ENCODE data around the gene NYAP2.

The NYAP2 gene

GRCh38 chr2:225660262-225661131 lies 261.0 kb downstream of the NYAP2 start:
- Histone ChIP-seq H3K4me2 (ENCODE audit: low read length) (no peak overlapping the region), H3K79me2 (ENCODE audit: control insufficient read depth, insufficient read depth, low read length, poor library complexity) (no peaks in the 10 kb centered on the region)

DNA sequence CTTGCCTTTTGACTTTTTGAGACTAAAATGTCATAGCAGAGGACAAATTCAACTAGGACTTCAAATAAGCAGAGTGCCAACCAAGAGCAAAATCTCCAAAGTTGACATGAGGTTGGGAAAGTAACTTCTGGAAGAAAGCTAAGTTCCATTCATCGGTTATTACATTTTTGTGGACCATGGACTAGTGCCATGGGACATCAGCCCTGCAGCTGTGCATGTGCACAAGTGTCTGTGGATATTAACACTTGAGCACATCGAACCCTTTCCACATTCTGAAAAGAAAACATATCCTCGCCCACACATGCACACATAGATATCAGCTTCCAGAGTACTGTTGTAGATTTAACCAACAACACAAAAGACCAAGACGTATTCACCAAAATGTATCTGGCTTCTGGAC lies 262.6 kb downstream of the NYAP2 start:
- Histone ChIP-seq H3K27ac (ENCODE audit: low read depth, low read length) (no peak overlapping the region), H3K14ac (ENCODE audit: low read length) (no peak overlapping the region), H2BK120ac (ENCODE audit: insufficient read depth, low read length, poor library complexity) (no peak overlapping the region), H2AFZ (ENCODE audit: insufficient read depth, low read length, poor library complexity) (no peak overlapping the region), H3K9ac (ENCODE audit: low read length) (no peak overlapping the region), H3K79me2 (ENCODE audit: control insufficient read depth, insufficient read depth, low read length, poor library complexity) (no peaks in the 10 kb centered on the region), H3K27me3 (ENCODE audit: insufficient read depth, low read length) (no peaks in the 10 kb centered on the region), H3K4me3 (ENCODE audit: low read depth, low read length) (no peak overlapping the region), H3K9me3 (ENCODE audit: insufficient read depth, low read depth, low read length) (no peaks in the 10 kb centered on the region), H4K8ac (ENCODE audit: low read depth, low read length) (no peak overlapping the region), H3K79me1 (ENCODE audit: low read length) (no peaks in the 10 kb centered on the region), H3K4me2 (ENCODE audit: low read length) (no peak overlapping the region), H3K36me3 (ENCODE audit: control insufficient read depth in 1 of 2, insufficient read depth in 2 of 2, low read length in 2 of 2) (no peaks in the 10 kb centered on the region), H2BK5ac (ENCODE audit: low read depth, low read length, poor library complexity) (no peak overlapping the region), H4K91ac (ENCODE audit: low read depth, low read length) (no peak overlapping the region), H3K23ac (ENCODE audit: low read length) (no peak overlapping the region), H4K12ac (ENCODE audit: low read depth, low read length) (no peak overlapping the region), H3K4me1 (ENCODE audit: control insufficient read depth in 1 of 2, insufficient read depth in 2 of 2, low read length in 2 of 2) (no peaks in the 10 kb centered on the region), H2BK12ac (ENCODE audit: low read length) (no peak overlapping the region), H3K4ac (ENCODE audit: low read depth, low read length) (no peak overlapping the region), H3K18ac (ENCODE audit: low read length) (no peak overlapping the region), H2AK5ac (ENCODE audit: low read length) (no peak overlapping the region)
- no CpG with 5 or more reads among the region's 4 CpGs for WGBS (ENCODE audit: extremely low coverage, insufficient coverage, insufficient read length)
- DNase-seq = no peak

More at GRCh38 chr2:225660262-225661131, 261.0 kb downstream of the NYAP2 start:
- H2AFZ ChIP-seq (ENCODE audit: insufficient read depth, low read length, poor library complexity) = no peak overlapping the region
- H4K8ac ChIP-seq (ENCODE audit: low read depth, low read length) = no peak overlapping the region
- no peak overlapping the region for H3K14ac ChIP-seq (ENCODE audit: low read length)
- H3K36me3 ChIP-seq (ENCODE audit: control insufficient read depth in 1 of 2, insufficient read depth in 2 of 2, low read length in 2 of 2) = no peaks in the 10 kb centered on the region
- H3K4me1 ChIP-seq (ENCODE audit: control insufficient read depth in 1 of 2, insufficient read depth in 2 of 2, low read length in 2 of 2) = no peaks in the 10 kb centered on the region
- no peaks in the 10 kb centered on the region for H3K27me3 ChIP-seq (ENCODE audit: insufficient read depth, low read length)
- H3K79me1 ChIP-seq (ENCODE audit: low read length) = no peaks in the 10 kb centered on the region
- H2AK5ac ChIP-seq (ENCODE audit: low read length) = no peak overlapping the region
- no CpG with 5 or more reads among the region's 11 CpGs for WGBS (ENCODE audit: extremely low coverage, insufficient coverage, insufficient read length)
- no peak overlapping the region for H3K9ac ChIP-seq (ENCODE audit: low read length)
- no peak overlapping the region for H3K4me3 ChIP-seq (ENCODE audit: low read depth, low read length)
- H2BK120ac ChIP-seq (ENCODE audit: insufficient read depth, low read length, poor library complexity) = no peak overlapping the region
- H4K12ac ChIP-seq (ENCODE audit: low read depth, low read length) = no peak overlapping the region
- H3K4ac ChIP-seq (ENCODE audit: low read depth, low read length) = no peak overlapping the region
- H3K18ac ChIP-seq (ENCODE audit: low read length) = no peak overlapping the region
- H4K91ac ChIP-seq (ENCODE audit: low read depth, low read length) = no peak overlapping the region
- no peak overlapping the region for H2BK12ac ChIP-seq (ENCODE audit: low read length)
- H3K9me3 ChIP-seq (ENCODE audit: insufficient read depth, low read depth, low read length) = no peaks in the 10 kb centered on the region
- H3K27ac ChIP-seq (ENCODE audit: low read depth, low read length) = no peak overlapping the region
- no peak overlapping the region for H2BK5ac ChIP-seq (ENCODE audit: low read depth, low read length, poor library complexity)
- no peak overlapping the region for H3K23ac ChIP-seq (ENCODE audit: low read length)
- DNase-seq = peak; percentile 50 to 84

DNA sequence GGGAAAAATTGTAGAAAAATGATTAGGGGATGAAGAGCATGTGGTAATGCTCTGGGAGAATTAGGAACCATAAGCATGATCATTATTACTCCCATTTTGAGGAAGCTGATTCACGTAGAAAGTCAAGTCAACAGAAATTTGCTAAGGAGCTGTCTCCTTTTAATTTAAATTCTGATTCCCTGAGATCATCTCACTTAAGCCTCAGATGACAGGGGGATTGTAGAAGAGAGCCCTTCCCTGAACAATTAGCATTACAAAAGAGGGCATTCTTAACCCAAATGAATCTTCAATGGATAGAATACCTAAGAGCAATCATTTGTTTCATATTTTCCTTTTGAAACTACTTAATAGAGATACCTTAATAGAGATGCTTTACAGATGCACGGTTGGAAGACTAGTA lies 267.9 kb downstream of the NYAP2 start:
- H3K79me1 ChIP-seq (ENCODE audit: low read length) = no peaks in the 10 kb centered on the region
- H4K8ac ChIP-seq (ENCODE audit: low read depth, low read length) = no peak overlapping the region
- H2BK12ac ChIP-seq (ENCODE audit: low read length) = no peak overlapping the region
- H2AK5ac ChIP-seq (ENCODE audit: low read length) = no peak overlapping the region
- H2BK120ac ChIP-seq (ENCODE audit: insufficient read depth, low read length, poor library complexity) = no peak overlapping the region
- H2BK5ac ChIP-seq (ENCODE audit: low read depth, low read length, poor library complexity) = no peak overlapping the region
- H3K4me2 ChIP-seq (ENCODE audit: low read length) = no peak overlapping the region
- H4K91ac ChIP-seq (ENCODE audit: low read depth, low read length) = no peak overlapping the region
- H3K27me3 ChIP-seq (ENCODE audit: insufficient read depth, low read length) = no peaks in the 10 kb centered on the region
- H3K18ac ChIP-seq (ENCODE audit: low read length) = no peak overlapping the region
- H3K79me2 ChIP-seq (ENCODE audit: control insufficient read depth, insufficient read depth, low read length, poor library complexity) = no peaks in the 10 kb centered on the region
- H3K27ac ChIP-seq (ENCODE audit: low read depth, low read length) = no peak overlapping the region
- no peak overlapping the region for H3K4ac ChIP-seq (ENCODE audit: low read depth, low read length)
- no peak overlapping the region for H3K4me3 ChIP-seq (ENCODE audit: low read depth, low read length)
- H3K36me3 ChIP-seq (ENCODE audit: control insufficient read depth in 1 of 2, insufficient read depth in 2 of 2, low read length in 2 of 2) = no peaks in the 10 kb centered on the region
- H3K9me3 ChIP-seq (ENCODE audit: insufficient read depth, low read depth, low read length) = no peaks in the 10 kb centered on the region
- no peaks in the 10 kb centered on the region for H3K4me1 ChIP-seq (ENCODE audit: control insufficient read depth in 1 of 2, insufficient read depth in 2 of 2, low read length in 2 of 2)
- no peak overlapping the region for H3K23ac ChIP-seq (ENCODE audit: low read length)
- no peak overlapping the region for H3K9ac ChIP-seq (ENCODE audit: low read length)
- no CpG with 5 or more reads among the region's 2 CpGs for WGBS (ENCODE audit: extremely low coverage, insufficient coverage, insufficient read length)
- H2AFZ ChIP-seq (ENCODE audit: insufficient read depth, low read length, poor library complexity) = no peak overlapping the region
- no peak overlapping the region for H4K12ac ChIP-seq (ENCODE audit: low read depth, low read length)
- DNase-seq = no peak
- H3K14ac ChIP-seq (ENCODE audit: low read length) = no peak overlapping the region

DNA sequence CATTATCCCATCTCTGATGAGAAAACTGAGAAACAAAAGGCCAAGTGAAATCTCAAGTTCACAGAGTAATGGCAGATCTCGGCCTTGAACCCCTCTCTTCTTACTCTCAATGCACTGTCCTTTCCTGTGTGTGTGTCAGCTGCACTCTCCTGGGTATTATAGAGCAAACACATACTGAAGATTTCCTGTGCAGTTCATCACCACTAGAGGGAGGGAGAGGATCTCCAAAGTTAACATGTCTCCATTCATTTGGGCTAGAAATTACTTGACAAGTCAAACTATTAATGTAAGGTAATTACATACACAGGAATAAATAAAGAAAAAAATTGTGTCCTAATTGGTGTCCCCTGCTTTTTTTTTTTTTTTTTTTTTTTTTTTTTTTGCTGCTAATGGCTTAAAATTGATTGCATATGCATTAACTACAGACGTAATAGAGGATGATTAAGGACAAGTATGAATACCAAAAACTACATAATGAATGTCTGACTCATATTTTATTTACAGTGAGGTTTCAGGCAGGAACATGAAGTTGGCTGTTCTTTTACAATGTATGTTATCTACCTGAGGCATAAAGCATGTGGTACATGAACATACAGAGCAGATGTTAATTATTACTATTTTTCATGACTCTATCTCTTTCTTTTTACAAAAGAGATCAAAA lies 269.2 kb downstream of the NYAP2 start:
- H2AFZ ChIP-seq (ENCODE audit: insufficient read depth, low read length, poor library complexity) = no peak overlapping the region
- no peaks in the 10 kb centered on the region for H3K79me1 ChIP-seq (ENCODE audit: low read length)
- H3K9me3 ChIP-seq (ENCODE audit: insufficient read depth, low read depth, low read length) = no peaks in the 10 kb centered on the region
- no CpG with 5 or more reads among the region's 2 CpGs for WGBS (ENCODE audit: extremely low coverage, insufficient coverage, insufficient read length)
- no peak overlapping the region for H3K9ac ChIP-seq (ENCODE audit: low read length)
- H3K27ac ChIP-seq (ENCODE audit: low read depth, low read length) = no peak overlapping the region
- H2BK120ac ChIP-seq (ENCODE audit: insufficient read depth, low read length, poor library complexity) = no peak overlapping the region
- H4K8ac ChIP-seq (ENCODE audit: low read depth, low read length) = no peak overlapping the region
- H2AK5ac ChIP-seq (ENCODE audit: low read length) = no peak overlapping the region
- no peak overlapping the region for H3K4me3 ChIP-seq (ENCODE audit: low read depth, low read length)
- no peaks in the 10 kb centered on the region for H3K36me3 ChIP-seq (ENCODE audit: control insufficient read depth in 1 of 2, insufficient read depth in 2 of 2, low read length in 2 of 2)
- H3K23ac ChIP-seq (ENCODE audit: low read length) = no peak overlapping the region
- no peak overlapping the region for H2BK12ac ChIP-seq (ENCODE audit: low read length)
- H2BK5ac ChIP-seq (ENCODE audit: low read depth, low read length, poor library complexity) = no peak overlapping the region
- peak; percentile 25 to 78 for DNase-seq
- no peak overlapping the region for H4K91ac ChIP-seq (ENCODE audit: low read depth, low read length)
- no peak overlapping the region for H3K4me2 ChIP-seq (ENCODE audit: low read length)
- H3K4ac ChIP-seq (ENCODE audit: low read depth, low read length) = no peak overlapping the region
- no peaks in the 10 kb centered on the region for H3K27me3 ChIP-seq (ENCODE audit: insufficient read depth, low read length)
- no peak overlapping the region for H3K14ac ChIP-seq (ENCODE audit: low read length)
- no peaks in the 10 kb centered on the region for H3K79me2 ChIP-seq (ENCODE audit: control insufficient read depth, insufficient read depth, low read length, poor library complexity)
- H3K4me1 ChIP-seq (ENCODE audit: control insufficient read depth in 1 of 2, insufficient read depth in 2 of 2, low read length in 2 of 2) = no peaks in the 10 kb centered on the region
- H4K12ac ChIP-seq (ENCODE audit: low read depth, low read length) = no peak overlapping the region
- H3K18ac ChIP-seq (ENCODE audit: low read length) = no peak overlapping the region
